GM12878 (cell line): ENCODE results near the gene EYA2.

Experiments used
- EZH2 ChIP-seq: IDR thresholded peaks from 2 replicates; pipeline ENCODE4 v1.6.1; 2012; ENCODE audit warnings: low read depth, mild to moderate bottlenecking, control low read depth, inconsistent platforms, low read length, borderline replicate concordance; ENCODE audit not compliant: control insufficient read depth
- HCFC1 ChIP-seq: fragments of 150-350 bp; IDR thresholded peaks from 2 replicates; pipeline ENCODE4 v1.6.1; 2014; ENCODE audit warnings: low read length
- JUND ChIP-seq: IDR thresholded peaks from 2 replicates; pipeline ENCODE4 v1.6.1; 2012; ENCODE audit warnings: low read depth, mild to moderate bottlenecking, low read length, improper control_type of control experiment, moderate library complexity
- POLR2AphosphoS5 ChIP-seq: IDR thresholded peaks from 2 replicates; pipeline ENCODE4 v1.6.1; 2011; ENCODE audit warnings: mild to moderate bottlenecking, low read length, inconsistent platforms
- RAD21 ChIP-seq: IDR thresholded peaks from 2 replicates; pipeline ENCODE4 v1.6.1; 2011; ENCODE audit warnings: mild to moderate bottlenecking, low read depth, low read length, moderate library complexity; ENCODE audit not compliant: insufficient read depth
- RAD51 ChIP-seq: fragments of 450-650 bp; IDR thresholded peaks from 2 replicates; pipeline ENCODE4 v1.6.1; 2016; ENCODE audit warnings: moderate library complexity, mild to moderate bottlenecking, inconsistent platforms
- TAF1 ChIP-seq: IDR thresholded peaks from 2 replicates; pipeline ENCODE4 v1.6.1; 2011; ENCODE audit warnings: mild to moderate bottlenecking, low read depth, low read length, borderline replicate concordance
- ZNF384 ChIP-seq: IDR thresholded peaks from 2 replicates; pipeline ENCODE4 v1.6.1; 2012; ENCODE audit warnings: low read depth, mild to moderate bottlenecking, low read length, improper control_type of control experiment, borderline replicate concordance
- TF ChIP-seq, protein P1 (sequence below), 3 experiments: IDR thresholded peaks in 2 of 3; conservative IDR thresholded peaks in 1 of 3; 2 replicates each; pipeline ENCODE4 v1.5.1; 2011; ENCODE audit warnings: low read depth in 3 of 3, low read length in 3 of 3, mild to moderate bottlenecking in 3 of 3, control low read depth in 2 of 3, moderate library complexity in 2 of 3, inconsistent platforms in 1 of 3, mixed read lengths in 1 of 3; ENCODE audit not compliant: control insufficient read depth in 2 of 3, insufficient read depth in 1 of 3; ENCODE audit errors: extremely low read depth in 1 of 3
- TF ChIP-seq, protein P2 (sequence below): IDR thresholded peaks from 2 replicates; pipeline ENCODE4 v1.6.1; 2012; ENCODE audit warnings: mild to moderate bottlenecking, low read depth, low read length

DNA sequence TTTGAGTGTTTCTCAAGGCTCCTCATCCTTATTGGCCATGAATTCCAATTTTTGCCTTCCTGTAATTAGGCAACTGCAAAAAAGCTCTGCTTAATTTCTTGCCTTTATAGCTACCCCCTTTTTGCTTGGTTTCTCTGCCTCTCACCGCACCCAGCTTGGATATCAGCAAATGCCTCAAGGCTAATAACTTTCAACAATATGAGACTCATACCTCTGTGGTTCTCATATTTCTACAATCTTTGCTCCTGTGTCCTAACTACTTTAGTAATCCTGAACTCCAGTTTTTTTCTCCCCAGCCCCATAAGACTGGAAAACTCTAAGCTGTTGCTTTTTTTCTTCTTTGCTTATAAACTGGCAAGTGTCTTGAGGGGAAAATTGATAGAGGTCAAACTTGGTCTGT lies 88.8 kb downstream of the EYA2 start:
- TF ChIP-seq, protein P1, sequence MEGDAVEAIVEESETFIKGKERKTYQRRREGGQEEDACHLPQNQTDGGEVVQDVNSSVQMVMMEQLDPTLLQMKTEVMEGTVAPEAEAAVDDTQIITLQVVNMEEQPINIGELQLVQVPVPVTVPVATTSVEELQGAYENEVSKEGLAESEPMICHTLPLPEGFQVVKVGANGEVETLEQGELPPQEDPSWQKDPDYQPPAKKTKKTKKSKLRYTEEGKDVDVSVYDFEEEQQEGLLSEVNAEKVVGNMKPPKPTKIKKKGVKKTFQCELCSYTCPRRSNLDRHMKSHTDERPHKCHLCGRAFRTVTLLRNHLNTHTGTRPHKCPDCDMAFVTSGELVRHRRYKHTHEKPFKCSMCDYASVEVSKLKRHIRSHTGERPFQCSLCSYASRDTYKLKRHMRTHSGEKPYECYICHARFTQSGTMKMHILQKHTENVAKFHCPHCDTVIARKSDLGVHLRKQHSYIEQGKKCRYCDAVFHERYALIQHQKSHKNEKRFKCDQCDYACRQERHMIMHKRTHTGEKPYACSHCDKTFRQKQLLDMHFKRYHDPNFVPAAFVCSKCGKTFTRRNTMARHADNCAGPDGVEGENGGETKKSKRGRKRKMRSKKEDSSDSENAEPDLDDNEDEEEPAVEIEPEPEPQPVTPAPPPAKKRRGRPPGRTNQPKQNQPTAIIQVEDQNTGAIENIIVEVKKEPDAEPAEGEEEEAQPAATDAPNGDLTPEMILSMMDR (IDR thresholded peaks at IDR 0.05 in 2 of 3, conservative IDR thresholded peaks at IDR 0.05 in 1 of 3; ENCODE audit: control insufficient read depth in 2 of 3, extremely low read depth in 1 of 3, insufficient read depth in 1 of 3, low read depth in 3 of 3, low read length in 3 of 3), result no peak
- TF ChIP-seq JUND (no peak), RAD51 (no peak), RAD21 (no peak), HCFC1 (no peak), EZH2 (no peak), TAF1 (no peak), POLR2AphosphoS5 (no peak), ZNF384 (no peak)
- TF ChIP-seq, protein P2, sequence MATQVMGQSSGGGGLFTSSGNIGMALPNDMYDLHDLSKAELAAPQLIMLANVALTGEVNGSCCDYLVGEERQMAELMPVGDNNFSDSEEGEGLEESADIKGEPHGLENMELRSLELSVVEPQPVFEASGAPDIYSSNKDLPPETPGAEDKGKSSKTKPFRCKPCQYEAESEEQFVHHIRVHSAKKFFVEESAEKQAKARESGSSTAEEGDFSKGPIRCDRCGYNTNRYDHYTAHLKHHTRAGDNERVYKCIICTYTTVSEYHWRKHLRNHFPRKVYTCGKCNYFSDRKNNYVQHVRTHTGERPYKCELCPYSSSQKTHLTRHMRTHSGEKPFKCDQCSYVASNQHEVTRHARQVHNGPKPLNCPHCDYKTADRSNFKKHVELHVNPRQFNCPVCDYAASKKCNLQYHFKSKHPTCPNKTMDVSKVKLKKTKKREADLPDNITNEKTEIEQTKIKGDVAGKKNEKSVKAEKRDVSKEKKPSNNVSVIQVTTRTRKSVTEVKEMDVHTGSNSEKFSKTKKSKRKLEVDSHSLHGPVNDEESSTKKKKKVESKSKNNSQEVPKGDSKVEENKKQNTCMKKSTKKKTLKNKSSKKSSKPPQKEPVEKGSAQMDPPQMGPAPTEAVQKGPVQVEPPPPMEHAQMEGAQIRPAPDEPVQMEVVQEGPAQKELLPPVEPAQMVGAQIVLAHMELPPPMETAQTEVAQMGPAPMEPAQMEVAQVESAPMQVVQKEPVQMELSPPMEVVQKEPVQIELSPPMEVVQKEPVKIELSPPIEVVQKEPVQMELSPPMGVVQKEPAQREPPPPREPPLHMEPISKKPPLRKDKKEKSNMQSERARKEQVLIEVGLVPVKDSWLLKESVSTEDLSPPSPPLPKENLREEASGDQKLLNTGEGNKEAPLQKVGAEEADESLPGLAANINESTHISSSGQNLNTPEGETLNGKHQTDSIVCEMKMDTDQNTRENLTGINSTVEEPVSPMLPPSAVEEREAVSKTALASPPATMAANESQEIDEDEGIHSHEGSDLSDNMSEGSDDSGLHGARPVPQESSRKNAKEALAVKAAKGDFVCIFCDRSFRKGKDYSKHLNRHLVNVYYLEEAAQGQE, result no peak
